Skeletal muscle tissue (tissue), 4 donors: ENCODE results near the gene GTF2IRD1. TPM values are rescaled to one million over a fixed set of nuclear protein-coding genes. Genes with fewer than 3 reads are reported as not detected.
"Not testable (repeated sequence)": the region's sequence is repeated elsewhere in the genome, so short reads cannot be mapped to it uniquely, and the experiment has no call there.

ENCODE experiments used
- H3K27ac ChIP-seq: one replicate; pipeline ENCODE4 v1.7.0; 2013; ENCODE audit warnings: mild to moderate bottlenecking, low read depth, low read length, inconsistent platforms
- H3K27me3 ChIP-seq, 3 donors: one replicate each; pipeline ENCODE4 v1.7.0; 2013; ENCODE audit warnings: low read length in 3 of 3; ENCODE audit not compliant: control insufficient read depth in 3 of 3, insufficient read depth in 3 of 3
- H3K36me3 ChIP-seq, 3 donors: one replicate each; pipeline ENCODE4 v1.7.0; 2013; ENCODE audit warnings: low read length in 3 of 3; ENCODE audit not compliant: control insufficient read depth in 3 of 3, insufficient read depth in 3 of 3
- H3K4me1 ChIP-seq, 3 donors: one replicate each; pipeline ENCODE4 v1.7.0; 2013; ENCODE audit warnings: low read length in 3 of 3, mild to moderate bottlenecking in 3 of 3; ENCODE audit not compliant: control insufficient read depth in 3 of 3, insufficient read depth in 3 of 3
- H3K4me3 ChIP-seq, 3 donors: one replicate each; pipeline ENCODE4 v1.7.0; 2013; ENCODE audit warnings: low read length in 3 of 3
- H3K9ac ChIP-seq, 3 donors: one replicate each; pipeline ENCODE4 v1.7.0; 2013; ENCODE audit warnings: low read length in 3 of 3, mild to moderate bottlenecking in 3 of 3, moderate library complexity in 2 of 3, low read depth in 1 of 3
- H3K9me3 ChIP-seq, 3 donors: one replicate each; pipeline ENCODE4 v1.7.0; 2013; ENCODE audit warnings: low read length in 3 of 3; ENCODE audit not compliant: control insufficient read depth in 3 of 3
- total RNA-seq: library from RNA; depleted of rRNA; stranded (reverse); fragments of >200 nt; gene quantifications from one replicate; pipeline ENCODE4 v1.2.3, GENCODE V29; 2014
- donor health status: Osteomylitis.

The GTF2IRD1 gene
- total RNA-seq, 1 donor from 2014 or later = 16.2 TPM

DNA sequence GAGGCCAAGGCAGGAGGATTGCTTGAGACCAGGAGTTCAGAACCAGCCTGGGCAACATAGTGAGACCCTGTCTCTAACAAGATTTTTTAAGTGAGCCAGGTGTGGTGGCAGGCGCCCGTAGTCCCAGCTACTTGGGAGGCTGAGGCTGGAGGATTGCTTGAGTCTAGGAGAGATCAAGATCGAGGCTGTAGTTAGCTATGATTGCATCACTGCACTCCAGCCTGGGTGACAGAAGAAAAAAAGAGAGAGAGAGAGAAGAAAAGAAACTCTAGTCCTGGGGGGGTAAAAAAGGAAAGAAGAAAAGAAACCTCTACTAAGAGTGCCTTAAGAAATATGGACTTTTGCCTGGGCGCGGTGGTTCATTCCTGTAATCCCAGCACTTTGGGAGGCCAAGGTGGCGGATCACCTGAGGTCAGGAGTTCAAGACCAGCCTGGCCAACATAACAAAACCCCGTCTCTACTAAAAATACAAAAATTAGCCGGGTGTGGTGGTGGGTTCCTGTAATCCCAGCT lies 34.9 kb downstream of the GTF2IRD1 start:
- H3K4me1 ChIP-seq = peaks cover 5 to 16% (median 13%) of the 10 kb centered on the region in 3 donors
- not testable (repeated sequence) for H3K9me3 ChIP-seq, H3K27me3 ChIP-seq, H3K27ac ChIP-seq, H3K36me3 ChIP-seq, H3K4me3 ChIP-seq, H3K9ac ChIP-seq

DNA sequence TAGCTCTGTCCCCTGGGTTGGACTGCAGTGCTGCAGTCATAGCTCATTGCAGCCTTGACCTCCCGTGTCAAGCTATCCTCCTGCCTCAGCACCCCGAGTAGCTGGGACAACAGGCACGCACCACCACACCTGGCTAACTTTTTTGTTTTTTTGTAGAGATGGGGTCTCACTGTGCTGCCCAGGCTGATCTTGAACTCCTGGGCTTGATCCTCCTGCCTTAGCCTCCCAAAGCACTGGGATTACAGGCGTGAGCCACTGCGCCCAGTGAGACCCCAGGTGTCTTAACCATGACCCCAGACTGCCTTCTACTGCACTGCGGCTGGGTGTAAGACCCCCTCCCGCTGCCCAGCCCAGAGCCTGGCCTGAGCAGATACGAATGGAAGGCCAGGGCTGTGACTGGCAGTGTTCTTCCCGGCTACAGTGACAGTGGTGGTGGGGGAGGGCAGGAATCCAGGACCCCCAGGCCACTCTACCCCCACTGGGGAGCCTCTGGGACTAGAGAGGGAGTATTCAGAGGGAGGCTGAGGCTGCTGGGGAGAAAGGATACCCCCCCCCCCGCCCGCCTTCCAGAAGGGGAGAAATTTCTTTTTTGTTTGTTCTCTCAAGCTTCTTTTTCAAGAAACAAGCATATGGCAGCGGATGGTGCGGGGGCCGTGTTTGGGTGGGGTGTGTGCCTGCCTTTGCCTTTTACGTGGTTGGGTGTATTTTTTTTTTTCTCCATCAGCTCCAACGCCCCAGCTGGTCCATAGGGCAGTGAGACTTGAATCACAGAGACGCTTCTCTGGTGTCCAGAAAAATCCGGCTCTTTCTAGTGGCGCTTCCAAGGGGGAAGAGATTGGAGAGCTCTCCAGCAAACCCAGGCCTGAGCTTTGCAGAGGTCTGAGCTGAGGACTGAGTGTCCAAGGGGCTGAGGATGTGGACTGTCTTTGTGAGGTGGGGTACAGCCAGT lies 36.6 kb downstream of the GTF2IRD1 start:
- H3K27me3 ChIP-seq = no peaks in the 10 kb centered on the region
- peaks cover 3 to 12% (median 11%) of the 10 kb centered on the region in 3 donors for H3K4me1 ChIP-seq
- H3K9me3 ChIP-seq = no peaks in the 10 kb centered on the region
- no peak overlapping the region for H3K4me3 ChIP-seq
- peaks cover 0 to 4% (median 0%) of the 10 kb centered on the region in 3 donors for H3K36me3 ChIP-seq
- H3K9ac ChIP-seq = peak overlapping the region in 1 of 3 donors; percentile 33
- H3K27ac ChIP-seq = no peak overlapping the region

DNA sequence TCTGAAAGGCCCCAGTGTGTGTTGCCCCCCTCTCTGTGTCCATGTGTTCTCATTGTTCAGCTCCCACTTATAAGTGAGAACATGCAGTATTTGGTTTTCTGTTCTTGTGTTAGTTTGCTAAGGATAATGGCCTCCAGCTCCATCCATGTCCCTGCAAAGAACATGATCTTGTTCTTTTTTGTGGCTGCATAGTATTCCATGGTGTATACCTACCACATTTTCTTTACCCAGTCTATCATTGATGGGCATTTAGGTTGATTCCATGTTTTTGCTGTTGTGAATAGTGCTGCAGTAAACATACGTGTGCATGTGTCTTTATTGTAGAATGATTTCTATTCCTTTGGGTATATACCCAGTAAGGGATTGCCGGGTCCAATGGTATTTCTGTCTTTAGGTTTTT lies 37.8 kb downstream of the GTF2IRD1 start:
- not testable (repeated sequence) for H3K36me3 ChIP-seq, H3K27me3 ChIP-seq, H3K27ac ChIP-seq, H3K9me3 ChIP-seq, H3K9ac ChIP-seq, H3K4me3 ChIP-seq
- H3K4me1 ChIP-seq = peaks cover 4 to 20% (median 16%) of the 10 kb centered on the region in 3 donors

DNA sequence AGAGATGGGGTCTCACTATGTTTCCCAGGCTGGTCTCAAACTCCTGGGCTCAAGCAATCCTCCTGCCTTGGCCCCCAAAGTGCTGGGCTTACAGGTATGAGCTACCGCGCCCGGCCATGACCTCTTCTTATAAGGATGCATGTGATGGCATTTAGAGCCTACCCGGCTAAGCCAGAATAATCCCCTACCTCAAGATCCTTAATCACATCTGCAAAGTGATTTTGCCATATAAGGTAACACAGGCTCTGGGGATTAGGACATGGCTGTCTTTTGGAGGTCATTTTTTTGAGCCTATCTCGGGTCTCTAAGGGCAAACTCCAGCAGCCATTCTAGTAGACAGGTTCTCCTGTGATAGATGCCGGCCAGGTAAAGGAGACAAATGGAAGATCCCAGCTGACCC lies 39.6 kb downstream of the GTF2IRD1 start:
- no peak overlapping the region for H3K9ac ChIP-seq
- H3K27ac ChIP-seq = no peak overlapping the region
- H3K36me3 ChIP-seq = peaks cover 0 to 4% (median 0%) of the 10 kb centered on the region in 3 donors
- no peaks in the 10 kb centered on the region for H3K27me3 ChIP-seq
- H3K9me3 ChIP-seq = no peaks in the 10 kb centered on the region
- H3K4me1 ChIP-seq = peaks cover 4 to 23% (median 17%) of the 10 kb centered on the region in 3 donors
- H3K4me3 ChIP-seq = no peak overlapping the region

DNA sequence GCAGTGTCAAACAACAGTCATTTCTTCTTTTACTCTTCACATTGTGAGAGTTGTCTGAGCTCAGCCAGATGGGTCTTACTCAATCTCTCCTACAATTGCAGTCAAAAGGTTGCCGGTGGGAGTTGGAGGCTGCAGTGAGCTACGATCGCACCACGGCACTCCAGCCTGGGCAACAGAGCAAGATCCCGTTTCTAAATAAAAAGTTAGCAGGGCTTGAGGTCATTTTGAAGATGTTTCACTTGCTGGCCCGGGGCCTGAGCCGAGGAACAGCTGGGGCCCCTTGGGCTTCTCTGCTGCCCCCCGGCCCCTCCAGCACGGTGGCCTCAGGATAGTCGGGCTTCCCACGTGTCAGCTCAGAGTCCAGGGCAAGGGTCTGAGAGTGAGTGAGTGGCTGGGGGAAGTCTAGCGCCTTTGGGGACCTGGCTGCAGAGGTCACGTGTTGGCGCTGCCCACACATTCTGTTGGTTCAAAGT lies 40.4 kb downstream of the GTF2IRD1 start:
- Histone ChIP-seq H3K4me3 (no peak overlapping the region), H3K36me3 (peaks cover 0 to 4% (median 0%) of the 10 kb centered on the region in 3 donors), H3K27ac (no peak overlapping the region), H3K9ac (no peak overlapping the region), H3K4me1 (peaks cover 4 to 25% (median 19%) of the 10 kb centered on the region in 3 donors), H3K27me3 (no peaks in the 10 kb centered on the region), H3K9me3 (no peaks in the 10 kb centered on the region)

DNA sequence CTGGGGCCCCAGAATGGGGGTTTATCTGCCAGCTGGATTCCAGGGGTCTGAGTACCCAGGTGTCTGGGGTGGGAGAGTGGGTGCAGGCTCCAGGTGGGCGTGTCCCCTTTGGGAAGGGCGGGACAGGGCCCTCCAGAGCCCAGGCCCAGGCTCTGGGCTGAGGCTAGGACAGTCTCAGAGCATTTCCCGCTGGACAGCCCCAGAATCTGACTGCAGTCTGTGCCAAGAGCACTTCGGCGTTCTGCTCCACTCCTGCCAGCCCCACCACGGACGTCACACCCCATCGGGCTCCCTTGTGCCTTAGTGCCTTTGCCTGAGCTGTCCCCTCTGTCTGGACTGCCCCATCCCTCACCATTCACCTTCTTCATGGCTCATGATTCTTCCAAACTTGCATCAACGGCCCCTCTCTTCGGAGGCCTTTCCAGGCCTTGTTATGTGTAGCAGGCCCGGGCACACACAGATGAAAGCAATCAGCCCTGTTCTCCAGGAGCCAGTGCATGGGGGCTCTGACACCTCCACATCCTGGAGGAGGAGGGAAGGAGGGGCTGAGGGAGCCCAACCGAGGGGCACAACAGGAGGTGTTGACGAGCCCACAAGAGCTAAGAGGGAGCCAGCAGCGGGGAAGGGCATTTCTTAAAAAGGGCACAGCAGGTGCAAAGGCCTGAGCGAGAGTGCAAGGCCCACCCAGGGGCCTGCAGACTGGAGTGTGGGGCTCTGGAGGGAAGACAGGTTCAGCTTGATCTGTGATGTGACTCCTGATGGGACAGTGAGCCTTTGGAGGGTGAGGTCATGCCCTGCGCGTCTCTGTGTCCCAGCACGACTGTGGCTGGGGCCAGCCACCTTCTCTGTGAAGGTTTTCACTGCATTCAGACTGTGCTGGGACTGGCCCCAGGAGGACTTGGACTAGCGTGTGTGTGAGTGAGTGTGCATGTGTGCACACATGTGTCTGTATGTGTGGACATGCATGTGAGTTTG lies 41.7 kb downstream of the GTF2IRD1 start:
- Histone ChIP-seq H3K9me3 (no peaks in the 10 kb centered on the region), H3K9ac (peak overlapping the region in 1 of 3 donors; percentile 50), H3K27me3 (no peaks in the 10 kb centered on the region), H3K27ac (no peak overlapping the region), H3K4me1 (peaks cover 4 to 30% (median 22%) of the 10 kb centered on the region in 3 donors), H3K4me3 (no peak overlapping the region), H3K36me3 (peaks cover 0 to 4% (median 0%) of the 10 kb centered on the region in 3 donors)

DNA sequence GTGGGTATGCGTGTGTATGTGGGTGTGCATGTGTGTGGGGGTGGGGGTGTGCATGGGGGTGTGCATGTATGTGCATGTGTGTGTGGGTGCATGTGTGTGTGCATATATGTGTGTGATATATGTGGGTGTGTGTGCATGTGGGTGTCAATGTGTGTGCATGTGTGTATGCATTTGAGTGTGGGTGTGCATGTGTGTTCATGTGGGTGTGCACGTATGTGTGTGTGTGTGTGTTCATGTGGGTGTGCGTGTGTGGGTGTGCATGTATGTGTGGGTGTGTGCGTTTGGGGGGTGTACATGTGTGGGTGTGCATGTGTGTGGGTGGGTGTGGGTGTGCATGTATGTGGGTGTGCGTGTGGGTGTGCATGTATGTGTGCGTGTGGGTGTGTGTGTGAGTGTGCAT lies 42.6 kb downstream of the GTF2IRD1 start:
- Histone ChIP-seq H3K27ac (no peak overlapping the region), H3K9ac (no peak overlapping the region), H3K4me3 (no peak overlapping the region), H3K36me3 (peaks cover 0 to 4% (median 0%) of the 10 kb centered on the region in 3 donors), H3K9me3 (no peaks in the 10 kb centered on the region), H3K27me3 (no peaks in the 10 kb centered on the region), H3K4me1 (peaks cover 9 to 38% (median 28%) of the 10 kb centered on the region in 3 donors)

DNA sequence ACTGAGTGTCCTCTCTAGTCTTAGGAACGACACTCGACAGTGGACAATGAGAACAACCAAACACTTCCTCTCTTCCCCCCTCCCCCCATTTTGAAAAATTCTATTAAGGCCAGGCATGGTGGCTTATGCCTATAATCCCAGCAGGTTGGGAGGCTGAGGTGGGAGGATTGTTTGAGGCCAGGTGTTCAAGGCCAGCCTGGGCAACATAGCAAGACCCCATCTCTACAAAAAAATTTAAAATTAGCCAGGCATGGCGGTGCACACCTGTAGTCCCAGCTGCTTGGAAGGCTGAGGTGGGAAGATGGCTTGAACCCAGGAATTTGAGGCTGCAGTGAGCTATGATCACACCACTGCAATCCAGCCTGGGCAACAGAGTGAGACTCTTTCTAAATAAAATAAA lies 43.1 kb downstream of the GTF2IRD1 start:
- not testable (repeated sequence) for H3K27ac ChIP-seq, H3K36me3 ChIP-seq, H3K27me3 ChIP-seq, H3K9me3 ChIP-seq, H3K4me3 ChIP-seq, H3K9ac ChIP-seq
- H3K4me1 ChIP-seq = peaks cover 13 to 41% (median 32%) of the 10 kb centered on the region in 3 donors

DNA sequence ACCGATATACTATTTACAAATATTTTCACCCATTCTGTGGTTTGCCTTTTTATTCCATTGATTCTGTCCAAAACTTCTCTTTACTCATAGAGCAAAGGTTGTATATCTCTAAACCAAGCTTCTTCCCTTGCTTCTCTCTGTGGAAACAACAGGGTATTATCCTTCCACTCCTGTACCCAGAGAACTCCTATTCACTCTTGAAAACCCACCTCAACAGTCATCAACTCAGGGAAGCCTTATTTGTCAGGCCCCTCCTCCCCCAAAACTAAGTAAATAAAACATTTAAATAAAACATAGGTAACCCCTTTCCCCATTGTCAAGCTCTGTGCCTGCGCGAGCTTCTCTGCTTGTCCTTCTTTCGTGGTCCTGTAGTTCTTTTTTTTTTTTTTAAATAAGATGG lies 44.6 kb downstream of the GTF2IRD1 start:
- Histone ChIP-seq H3K4me1 (peaks cover 19 to 52% (median 43%) of the 10 kb centered on the region in 3 donors), H3K27ac (no peak overlapping the region), H3K4me3 (no peak overlapping the region), H3K9me3 (no peaks in the 10 kb centered on the region), H3K36me3 (no peaks in the 10 kb centered on the region), H3K9ac (no peak overlapping the region), H3K27me3 (no peaks in the 10 kb centered on the region)
